ENCODE measurements around the gene SKIC3.

Gene SKIC3

DNA sequence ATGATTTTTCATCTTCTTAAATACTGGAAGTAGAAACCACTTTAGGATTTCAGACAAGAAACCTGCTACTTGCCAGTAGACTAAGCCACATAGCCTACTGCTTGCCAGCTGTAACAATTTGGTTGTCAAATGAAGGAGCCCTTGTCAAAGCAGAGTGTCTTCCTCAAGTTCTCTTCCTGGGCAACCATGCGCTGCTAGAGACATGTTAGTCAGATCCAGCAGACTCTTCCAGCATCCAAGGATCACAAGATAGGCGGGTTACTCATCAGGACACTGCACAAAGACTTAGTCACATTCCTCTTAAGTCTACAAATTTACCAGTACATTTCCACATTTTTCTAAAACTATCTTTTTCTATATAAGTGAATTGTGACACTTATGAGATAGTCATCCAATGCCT is 24.4 kb downstream of the SKIC3 start:
- DNase-seq (ENCODE audit: low spot score) = no peak

DNA sequence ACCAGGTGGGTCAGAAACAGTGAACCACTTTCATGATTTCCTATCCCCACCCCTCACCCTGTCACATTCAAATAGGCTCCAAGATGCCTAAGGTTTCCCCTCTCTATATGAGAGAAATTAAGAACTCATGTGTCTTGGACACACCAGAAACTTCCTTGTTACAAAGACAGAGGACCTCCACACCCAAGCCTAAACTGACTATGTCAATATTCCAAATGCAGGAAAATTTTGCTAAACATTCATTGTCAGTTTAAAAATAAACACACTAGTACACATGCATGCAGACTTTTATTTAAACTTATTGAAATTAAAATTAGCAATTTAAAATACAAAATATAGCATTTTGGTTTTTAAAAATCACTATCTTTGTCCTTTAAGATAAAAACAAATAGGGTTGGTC is 26.2 kb downstream of the SKIC3 start:
- no peak for DNase-seq (ENCODE audit: low spot score)

DNA sequence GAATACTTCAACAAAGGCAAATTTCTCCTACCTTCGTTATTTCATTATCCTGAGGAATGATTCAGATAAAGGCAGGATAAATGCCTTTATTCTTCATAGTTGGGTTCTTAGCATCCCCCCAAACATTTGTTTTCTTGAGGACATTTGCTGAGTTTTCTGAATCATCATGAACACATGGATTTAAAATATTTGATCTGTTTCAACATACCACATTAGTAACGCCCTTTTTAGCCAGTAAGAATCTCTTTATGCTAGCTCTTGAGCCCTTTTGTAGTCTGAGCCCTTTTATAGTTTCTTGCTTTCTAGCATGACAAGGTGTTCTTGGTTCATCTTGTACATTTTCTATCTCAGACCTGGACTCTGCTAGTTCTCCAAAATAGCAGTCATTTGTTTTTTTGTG is 27.9 kb downstream of the SKIC3 start:
- no peak for DNase-seq (ENCODE audit: low spot score)

DNA sequence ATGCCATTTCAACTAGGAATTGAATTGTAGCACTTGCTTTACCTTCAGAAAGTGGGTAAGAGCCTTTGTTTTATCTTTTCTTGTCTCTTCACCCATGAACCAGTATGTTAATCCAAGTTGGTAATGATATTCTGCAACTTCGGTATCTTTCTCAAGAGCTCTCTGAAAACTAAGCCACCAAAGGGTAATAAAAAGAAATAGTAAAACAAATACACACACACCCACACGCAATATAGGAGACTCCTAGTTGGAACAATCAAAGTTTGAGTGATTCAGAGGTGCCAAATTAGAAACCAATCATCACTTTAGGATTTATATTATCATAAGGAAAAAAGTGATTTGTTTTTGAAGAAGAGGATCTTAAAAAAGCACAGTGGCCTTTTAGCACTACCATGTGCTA is 30.4 kb downstream of the SKIC3 start:
- no peak for DNase-seq (ENCODE audit: low spot score)

DNA sequence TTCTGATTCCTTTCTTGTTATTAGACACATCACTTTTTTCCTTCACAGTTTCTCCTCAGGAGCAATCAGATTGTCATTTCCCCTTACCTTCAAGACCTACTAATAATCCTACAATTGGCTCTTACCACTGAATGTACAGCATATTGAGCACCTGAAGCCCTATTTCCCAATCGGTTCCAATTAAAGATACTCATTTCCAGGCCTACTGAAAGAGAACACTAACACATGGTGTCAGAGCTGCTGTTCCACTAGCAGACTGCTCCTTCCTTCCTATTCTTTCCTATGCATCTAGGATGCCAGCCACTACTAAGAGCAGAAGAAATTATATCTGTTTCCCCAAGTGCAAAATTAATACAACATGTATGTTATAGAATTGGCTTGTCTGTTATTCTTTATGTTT is 34.6 kb downstream of the SKIC3 start:
- DNase-seq (ENCODE audit: low spot score) = no peak

DNA sequence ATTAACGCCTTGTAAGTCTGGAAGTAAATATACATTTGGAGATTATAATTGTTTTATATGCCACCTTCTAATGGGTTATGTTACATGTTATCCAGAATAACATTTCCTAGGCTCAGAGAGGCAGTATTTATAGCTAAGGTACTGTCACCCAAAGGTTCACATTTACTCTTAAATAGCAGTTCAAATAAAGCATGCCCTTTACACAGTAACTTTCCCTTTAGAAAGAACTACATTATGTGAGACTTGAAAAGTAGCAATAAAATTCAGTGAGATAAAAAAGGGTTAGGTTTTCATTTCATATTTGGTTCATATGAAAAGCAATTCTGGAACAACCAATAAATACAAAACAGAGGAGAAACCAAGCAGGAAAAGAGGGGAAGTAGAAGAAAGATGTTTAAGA is 35.1 kb downstream of the SKIC3 start:
- no peak for DNase-seq (ENCODE audit: low spot score)

DNA sequence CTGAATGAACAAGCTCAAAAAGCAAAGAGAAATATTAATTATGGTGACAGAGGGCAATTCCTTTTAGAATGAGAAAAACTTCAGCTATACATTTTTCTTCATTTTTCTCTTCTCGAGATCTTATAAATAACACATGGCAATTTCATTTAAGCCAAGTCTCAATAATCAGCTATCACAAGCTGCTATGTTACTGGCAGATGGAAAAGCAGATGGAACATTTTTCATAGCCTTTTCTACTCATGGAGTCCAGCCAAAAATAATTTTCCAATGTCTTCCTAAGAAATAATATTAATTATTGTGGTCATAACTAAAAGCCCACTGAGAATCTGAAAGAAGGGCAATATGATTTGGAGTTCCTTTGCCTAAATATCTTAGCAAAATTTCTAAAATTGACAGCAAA is 35.6 kb downstream of the SKIC3 start:
- no peak for DNase-seq (ENCODE audit: low spot score)

DNA sequence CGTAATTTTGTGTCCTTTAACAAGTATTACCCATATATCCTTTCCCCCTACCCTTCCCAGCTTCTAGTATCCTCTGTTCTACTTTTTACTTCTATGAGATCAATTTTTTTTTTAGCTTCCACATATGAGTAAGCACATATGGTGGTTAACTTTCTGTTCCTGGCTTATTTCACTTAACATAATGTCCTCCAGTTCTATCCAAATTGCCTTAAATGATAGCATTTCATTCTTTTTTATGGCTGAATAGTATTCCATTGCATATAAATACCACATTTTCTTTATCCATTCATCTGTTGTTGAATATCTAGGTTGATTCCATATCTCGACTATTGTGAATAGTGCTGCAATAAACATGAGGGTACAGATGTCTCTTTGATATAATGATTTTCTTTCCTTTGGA is 36.4 kb downstream of the SKIC3 start:
- DNase-seq (ENCODE audit: low spot score) = no peak

DNA sequence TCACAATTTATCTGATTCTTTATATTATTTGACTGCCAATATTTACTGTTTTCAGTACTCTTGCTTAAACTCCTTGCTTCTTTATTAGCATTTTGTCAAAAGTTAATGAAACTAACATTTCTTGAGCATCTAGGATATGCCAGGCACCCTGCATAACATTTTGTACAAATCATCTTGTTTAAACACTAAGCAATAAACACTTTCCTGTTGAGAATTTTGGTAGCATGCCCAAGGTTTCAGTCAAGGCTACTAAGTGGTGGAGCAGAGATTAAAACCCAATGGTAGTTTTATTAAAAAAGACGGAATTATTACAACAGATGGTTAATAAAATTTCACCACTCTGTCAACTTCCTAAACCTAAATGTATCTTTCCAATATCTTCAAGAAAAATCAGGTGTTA is 43.2 kb downstream of the SKIC3 start:
- DNase-seq (ENCODE audit: low spot score) = no peak

DNA sequence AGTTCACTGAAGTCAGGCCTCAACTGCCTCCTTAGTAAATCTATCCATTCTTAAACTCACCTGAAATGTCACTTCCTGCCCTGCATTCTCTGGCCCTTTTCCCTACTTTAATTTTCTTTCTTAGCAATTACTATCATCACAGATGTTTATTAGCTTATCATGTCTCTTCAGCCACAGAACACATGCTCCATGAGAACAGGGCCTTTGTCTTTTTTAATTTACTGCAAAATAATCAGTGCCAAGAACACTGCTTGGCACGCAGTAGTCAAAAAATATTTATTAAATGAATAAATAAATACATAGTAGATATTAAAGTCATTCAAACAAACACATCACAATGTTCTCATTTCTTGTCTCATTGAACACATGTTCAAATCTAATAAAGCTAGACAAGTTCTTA is 46.2 kb downstream of the SKIC3 start:
- DNase-seq (ENCODE audit: low spot score) = no peak

Data from D341Med (cell line).